GM23338 (cell line): ENCODE data around the gene DPPA2. TPM values are rescaled to one million over a fixed set of nuclear protein-coding genes. Genes with fewer than 3 reads are reported as not detected.

Experiments
- ATAC-seq: fragments of 200-7000 bp; cut with Tn5 transposase; 3 replicates; pipeline ENCODE4 v1.9.1; 2020
- DNase-seq: peaks from one replicate; pipeline ENCODE4 v3.0.0-alpha.2; 2015; ENCODE audit warnings: low spot score
- H2AFZ ChIP-seq: fragments of 200-600 bp; sonication (generic); 2 replicates; pipeline ENCODE4 v1.8.0; 2016; ENCODE audit warnings: antibody characterized with exemption, mild to moderate bottlenecking, moderate library complexity
- H3F3A ChIP-seq: fragments of 200-600 bp; sonication (generic); replicated peaks from 2 replicates; pipeline ENCODE4 v1.8.0; 2017; ENCODE audit warnings: antibody characterized with exemption, mixed run types, low read depth
- H3K27ac ChIP-seq: fragments of 200-600 bp; sonication (generic); 2 replicates; pipeline ENCODE4 v1.6.1; 2016; ENCODE audit warnings: low read depth
- H3K27me3 ChIP-seq: fragments of 200-600 bp; sonication (generic); 2 replicates; pipeline ENCODE4 v1.8.0; 2016; ENCODE audit warnings: mild to moderate bottlenecking, mixed run types, moderate library complexity; ENCODE audit not compliant: insufficient read depth
- H3K36me3 ChIP-seq: fragments of 200-600 bp; sonication (generic); 2 replicates; pipeline ENCODE4 v1.8.0; 2016; ENCODE audit warnings: mild to moderate bottlenecking; ENCODE audit not compliant: insufficient read depth
- H3K4me1 ChIP-seq: fragments of 200-600 bp; sonication (generic); 2 replicates; pipeline ENCODE4 v1.8.0; 2016; ENCODE audit warnings: mild to moderate bottlenecking, moderate library complexity; ENCODE audit not compliant: insufficient read depth
- H3K4me2 ChIP-seq: fragments of 200-600 bp; sonication (generic); 2 replicates; pipeline ENCODE4 v1.7.1; 2017; ENCODE audit warnings: mixed run types
- H3K4me3 ChIP-seq: fragments of 200-600 bp; sonication (generic); 2 replicates; pipeline ENCODE4 v1.6.1; 2016; ENCODE audit warnings: mixed run types
- H3K79me2 ChIP-seq: fragments of 200-600 bp; sonication (generic); replicated peaks from 2 replicates; pipeline ENCODE4 v1.8.0; 2017; ENCODE audit warnings: mild to moderate bottlenecking; ENCODE audit not compliant: insufficient read depth
- H3K9me2 ChIP-seq: fragments of 200-600 bp; sonication (generic); 2 replicates; pipeline ENCODE4 v1.8.0; 2017; ENCODE audit not compliant: insufficient read depth
- H4K20me1 ChIP-seq: fragments of 200-600 bp; sonication (generic); replicated peaks from 2 replicates; pipeline ENCODE4 v1.8.0; 2017; ENCODE audit warnings: mild to moderate bottlenecking; ENCODE audit not compliant: insufficient read depth
- H3K27ac Mint-ChIP-seq: 2 replicates; pipeline ENCODE4 v1.8.0; 2020; ENCODE audit warnings: inconsistent platforms, mild to moderate bottlenecking, moderate library complexity, mixed read lengths
- H3K27me3 Mint-ChIP-seq: 3 replicates; pipeline ENCODE4 v1.8.0; 2022; ENCODE audit warnings: low read depth, mild to moderate bottlenecking, moderate library complexity, mixed read lengths, inconsistent platforms; ENCODE audit not compliant: insufficient read depth, poor library complexity
- H3K36me3 Mint-ChIP-seq: 3 replicates; pipeline ENCODE4 v1.8.0; 2021; ENCODE audit warnings: low read depth, mild to moderate bottlenecking, inconsistent platforms, moderate library complexity, mixed read lengths
- H3K4me1 Mint-ChIP-seq: 3 replicates; pipeline ENCODE4 v1.8.0; 2020; ENCODE audit warnings: mild to moderate bottlenecking, inconsistent platforms, mixed read lengths
- H3K4me3 Mint-ChIP-seq: 3 replicates; pipeline ENCODE4 v1.8.0; 2021; ENCODE audit warnings: moderate library complexity, mild to moderate bottlenecking, inconsistent platforms, mixed read lengths
- H3K9me3 Mint-ChIP-seq: 3 replicates; pipeline ENCODE4 v1.8.0; 2020; ENCODE audit warnings: moderate library complexity, mild to moderate bottlenecking, inconsistent platforms, mixed read lengths
- CREB1 ChIP-seq: fragments of 250-450 bp; sonication (Bioruptor Pico); IDR thresholded peaks from 2 replicates; pipeline ENCODE4 v1.5.0; 2020; ENCODE audit warnings: low read depth, mild to moderate bottlenecking, moderate library complexity
- EZH2 ChIP-seq: fragments of 200-600 bp; sonication (generic); IDR thresholded peaks from one replicate; pipeline ENCODE4 v1.8.0; 2017; ENCODE audit warnings: antibody characterized with exemption, mild to moderate bottlenecking, low read depth; ENCODE audit not compliant: unreplicated experiment
- JUNB ChIP-seq: IDR thresholded peaks from one replicate; pipeline ENCODE4 v1.6.1; 2016; ENCODE audit warnings: antibody characterized with exemption; ENCODE audit not compliant: unreplicated experiment
- NANOG ChIP-seq: IDR thresholded peaks from 2 replicates; pipeline ENCODE4 v1.6.1; 2016; ENCODE audit warnings: antibody characterized with exemption, borderline replicate concordance
- POLR2AphosphoS5 ChIP-seq: IDR thresholded peaks from 2 replicates; pipeline ENCODE4 v1.6.1; 2016; ENCODE audit warnings: antibody characterized with exemption, low read depth
- STAT1 ChIP-seq: IDR thresholded peaks from one replicate; pipeline ENCODE4 v1.6.1; 2016; ENCODE audit warnings: antibody characterized with exemption; ENCODE audit not compliant: unreplicated experiment
- ZNF114 ChIP-seq: fragments of 250-450 bp; sonication (Bioruptor Pico); IDR thresholded peaks from 2 replicates; pipeline ENCODE4 v1.5.0; 2020; ENCODE audit warnings: mild to moderate bottlenecking, moderate library complexity
- ZNF331 ChIP-seq: fragments of 250-450 bp; sonication (Bioruptor Pico); IDR thresholded peaks from 2 replicates; pipeline ENCODE4 v1.5.0; 2020; ENCODE audit warnings: low read depth, mild to moderate bottlenecking, moderate library complexity
- polyA plus RNA-seq: library from polyadenylated mRNA; unstranded; fragments of >200 nt; fragmentation: Nextera tagmentation; extraction: Ambion mirVana; gene quantifications from 2 replicates; pipeline ENCODE4 v1.2.1, GENCODE V29; 2016
- total RNA-seq: library from RNA; depleted of rRNA; stranded (reverse); fragments of >200 nt; shearing (Covaris generic); gene quantifications from 2 replicates; pipeline ENCODE4 v1.2.3, GENCODE V29; 2014
- TF ChIP-seq, protein P1 (sequence below), 2 experiments: fragments of 200-600 bp in 1 of 2; sonication (generic) in 1 of 2; conservative IDR thresholded peaks; 2 replicates each; pipeline versions ENCODE4 v1.5.1 to v1.6.1; 2016 to 2017; ENCODE audit warnings: antibody characterized with exemption in 2 of 2, low read depth in 2 of 2, mild to moderate bottlenecking in 2 of 2, moderate library complexity in 1 of 2
- TF ChIP-seq, protein P2 (sequence below): IDR thresholded peaks from one replicate; pipeline ENCODE4 v1.6.1; 2018; ENCODE audit warnings: antibody characterized with exemption; ENCODE audit not compliant: unreplicated experiment

Gene DPPA2
- total and polyA plus RNA-seq, 2 experiments from 2014 or later = 14.3 to 21.5 TPM

DNA sequence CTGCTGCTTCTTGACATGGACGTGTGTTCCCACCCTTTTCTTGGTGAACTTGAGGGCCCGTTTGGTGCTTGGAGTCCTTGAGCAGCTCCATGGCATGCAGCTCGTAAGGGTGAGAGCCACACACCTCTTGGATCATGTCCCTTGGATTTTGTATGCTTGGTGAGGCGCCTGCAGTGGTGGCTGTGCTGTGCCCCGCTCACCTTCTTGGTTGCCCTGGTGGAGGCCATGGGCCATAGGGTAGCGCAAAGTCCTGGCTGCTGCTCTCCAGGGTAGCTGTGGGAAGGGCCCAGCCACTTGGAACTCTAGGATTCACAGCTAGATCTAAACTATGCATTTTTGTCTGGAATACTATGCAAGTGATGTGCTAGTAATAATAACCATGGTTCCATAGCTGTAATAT lies 47.8 kb upstream of the DPPA2 start:
- H3K27ac Mint-ChIP-seq = peak overlapping the region; percentile 49; the same call in 1 of the 2 replicates

DNA sequence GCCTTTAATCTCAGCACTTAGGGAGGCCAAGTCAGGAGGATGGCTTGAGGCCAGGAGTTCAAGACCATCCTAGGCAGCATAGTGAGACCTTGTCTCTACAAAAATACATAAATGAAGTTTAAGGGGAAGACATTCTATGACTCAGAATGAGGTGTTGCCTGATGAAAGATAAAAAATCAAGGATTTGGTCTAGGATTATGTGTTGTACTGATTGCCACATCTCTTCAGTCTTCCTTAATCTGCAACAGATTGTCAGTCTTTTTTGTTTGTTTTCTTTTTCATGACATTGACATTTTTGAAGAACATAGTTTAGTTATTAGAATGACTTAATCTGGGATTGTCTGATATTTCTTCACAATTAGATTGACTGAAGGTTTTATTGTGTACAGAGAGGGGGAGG lies 47.3 kb upstream of the DPPA2 start:
- H4K20me1 ChIP-seq = no peaks in the 10 kb centered on the region; the same call in 1 of the 2 replicates
- H3F3A ChIP-seq = no peaks in the 10 kb centered on the region
- Mint-ChIP-seq H3K36me3 (peaks cover 31% of the 10 kb centered on the region), H3K27ac (peak overlapping the region; percentile 49; the same call in 1 of the 2 replicates), H3K4me3 (no peak overlapping the region), H3K4me1 (peaks cover 16% of the 10 kb centered on the region; the same call in 2 of the 3 replicates), H3K9me3 (no peaks in the 10 kb centered on the region), H3K27me3 (peaks cover 4% of the 10 kb centered on the region)
- no peak overlapping the region for H3K4me2 ChIP-seq
- H3K36me3 ChIP-seq = peaks cover 3% of the 10 kb centered on the region
- H3K27me3 ChIP-seq = no peaks in the 10 kb centered on the region
- peaks cover 10% of the 10 kb centered on the region for H3K79me2 ChIP-seq
- 0 out of 2 replicates have a peak overlapping the region, but pooled peaks have one; percentile 23 for H3K27ac ChIP-seq
- H3K4me1 ChIP-seq = peaks cover 13% of the 10 kb centered on the region; the same call in 1 of the 2 replicates
- DNase-seq = no peak
- no peaks in the 10 kb centered on the region; the same call in 1 of the 2 replicates for H3K9me2 ChIP-seq
- H2AFZ ChIP-seq = no peak overlapping the region
- ATAC-seq = no peak
- H3K4me3 ChIP-seq = no peak overlapping the region
- TF ChIP-seq JUNB (no peak), STAT1 (no peak), ZNF114 (CRISPR knock-in tag) (no peak), EZH2 (no peak), POLR2AphosphoS5 (no peak), ZNF331 (CRISPR knock-in tag) (no peak), NANOG (no peak), CREB1 (CRISPR knock-in tag) (no peak)
- TF ChIP-seq, protein P1, sequence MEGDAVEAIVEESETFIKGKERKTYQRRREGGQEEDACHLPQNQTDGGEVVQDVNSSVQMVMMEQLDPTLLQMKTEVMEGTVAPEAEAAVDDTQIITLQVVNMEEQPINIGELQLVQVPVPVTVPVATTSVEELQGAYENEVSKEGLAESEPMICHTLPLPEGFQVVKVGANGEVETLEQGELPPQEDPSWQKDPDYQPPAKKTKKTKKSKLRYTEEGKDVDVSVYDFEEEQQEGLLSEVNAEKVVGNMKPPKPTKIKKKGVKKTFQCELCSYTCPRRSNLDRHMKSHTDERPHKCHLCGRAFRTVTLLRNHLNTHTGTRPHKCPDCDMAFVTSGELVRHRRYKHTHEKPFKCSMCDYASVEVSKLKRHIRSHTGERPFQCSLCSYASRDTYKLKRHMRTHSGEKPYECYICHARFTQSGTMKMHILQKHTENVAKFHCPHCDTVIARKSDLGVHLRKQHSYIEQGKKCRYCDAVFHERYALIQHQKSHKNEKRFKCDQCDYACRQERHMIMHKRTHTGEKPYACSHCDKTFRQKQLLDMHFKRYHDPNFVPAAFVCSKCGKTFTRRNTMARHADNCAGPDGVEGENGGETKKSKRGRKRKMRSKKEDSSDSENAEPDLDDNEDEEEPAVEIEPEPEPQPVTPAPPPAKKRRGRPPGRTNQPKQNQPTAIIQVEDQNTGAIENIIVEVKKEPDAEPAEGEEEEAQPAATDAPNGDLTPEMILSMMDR (conservative IDR thresholded peaks at IDR 0.05; ENCODE audit: low read depth in 2 of 2) = no peak

More for the DNA sequence above, 47.8 kb upstream of the DPPA2 start:
- Histone ChIP-seq H3K27ac (0 out of 2 replicates have a peak overlapping the region, but pooled peaks have one; percentile 23), H3K79me2 (peaks cover 13% of the 10 kb centered on the region), H3F3A (no peaks in the 10 kb centered on the region), H3K27me3 (no peaks in the 10 kb centered on the region), H3K36me3 (peaks cover 3% of the 10 kb centered on the region), H3K9me2 (no peaks in the 10 kb centered on the region; the same call in 1 of the 2 replicates), H4K20me1 (no peaks in the 10 kb centered on the region; the same call in 1 of the 2 replicates), H3K4me3 (no peak overlapping the region), H3K4me2 (no peak overlapping the region), H2AFZ (no peak overlapping the region), H3K4me1 (peaks cover 15% of the 10 kb centered on the region; the same call in 1 of the 2 replicates)
- Mint-ChIP-seq H3K4me1 (peaks cover 16% of the 10 kb centered on the region; the same call in 2 of the 3 replicates), H3K36me3 (peaks cover 28% of the 10 kb centered on the region), H3K9me3 (no peaks in the 10 kb centered on the region), H3K4me3 (no peak overlapping the region), H3K27me3 (peaks cover 4% of the 10 kb centered on the region)
- DNase-seq = no peak
- ATAC-seq = peak; percentile 59
- no peak for TF ChIP-seq ZNF331 (CRISPR knock-in tag)
- TF ChIP-seq, protein P2, sequence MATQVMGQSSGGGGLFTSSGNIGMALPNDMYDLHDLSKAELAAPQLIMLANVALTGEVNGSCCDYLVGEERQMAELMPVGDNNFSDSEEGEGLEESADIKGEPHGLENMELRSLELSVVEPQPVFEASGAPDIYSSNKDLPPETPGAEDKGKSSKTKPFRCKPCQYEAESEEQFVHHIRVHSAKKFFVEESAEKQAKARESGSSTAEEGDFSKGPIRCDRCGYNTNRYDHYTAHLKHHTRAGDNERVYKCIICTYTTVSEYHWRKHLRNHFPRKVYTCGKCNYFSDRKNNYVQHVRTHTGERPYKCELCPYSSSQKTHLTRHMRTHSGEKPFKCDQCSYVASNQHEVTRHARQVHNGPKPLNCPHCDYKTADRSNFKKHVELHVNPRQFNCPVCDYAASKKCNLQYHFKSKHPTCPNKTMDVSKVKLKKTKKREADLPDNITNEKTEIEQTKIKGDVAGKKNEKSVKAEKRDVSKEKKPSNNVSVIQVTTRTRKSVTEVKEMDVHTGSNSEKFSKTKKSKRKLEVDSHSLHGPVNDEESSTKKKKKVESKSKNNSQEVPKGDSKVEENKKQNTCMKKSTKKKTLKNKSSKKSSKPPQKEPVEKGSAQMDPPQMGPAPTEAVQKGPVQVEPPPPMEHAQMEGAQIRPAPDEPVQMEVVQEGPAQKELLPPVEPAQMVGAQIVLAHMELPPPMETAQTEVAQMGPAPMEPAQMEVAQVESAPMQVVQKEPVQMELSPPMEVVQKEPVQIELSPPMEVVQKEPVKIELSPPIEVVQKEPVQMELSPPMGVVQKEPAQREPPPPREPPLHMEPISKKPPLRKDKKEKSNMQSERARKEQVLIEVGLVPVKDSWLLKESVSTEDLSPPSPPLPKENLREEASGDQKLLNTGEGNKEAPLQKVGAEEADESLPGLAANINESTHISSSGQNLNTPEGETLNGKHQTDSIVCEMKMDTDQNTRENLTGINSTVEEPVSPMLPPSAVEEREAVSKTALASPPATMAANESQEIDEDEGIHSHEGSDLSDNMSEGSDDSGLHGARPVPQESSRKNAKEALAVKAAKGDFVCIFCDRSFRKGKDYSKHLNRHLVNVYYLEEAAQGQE = no peak
- no peak for TF ChIP-seq JUNB
- TF ChIP-seq, protein P1 (conservative IDR thresholded peaks at IDR 0.05; ENCODE audit: low read depth in 2 of 2) = 0 out of 4 replicates have a peak, but pooled peaks of 1 of the 2 experiments have one; percentile 23
